ENCODE results near the gene LATS1.

GRCh38 chr6:149752600-149753373 lies 34.9 kb upstream of the LATS1 start:
- TF ChIP-seq POLR2A (IDR thresholded peaks at IDR 0.05; ENCODE audit: low read length), result no peak
- no peak for TF ChIP-seq GATA1 (IDR thresholded peaks at IDR 0.05; ENCODE audit: low read depth, low read length)
